ENCODE results near the gene MAGI1. TPM values are rescaled to one million over a fixed set of nuclear protein-coding genes. Genes with fewer than 3 reads are reported as not detected.
"Not testable (repeated sequence)": the region's sequence is repeated elsewhere in the genome, so short reads cannot be mapped to it uniquely, and the experiment has no call there.

The MAGI1 gene
- total and polyA plus RNA-seq, 2 donors (not counting 1 experiment from before 2014, with no cell fraction given): 15.7 to 23.7 TPM

GRCh38 chr3:65516998-65517397 lies 521.7 kb downstream of the MAGI1 start:
- no peak overlapping the region for H3K4me3 ChIP-seq (replicated peaks in 1 of 4; ENCODE audit: control extremely low read depth in 1 of 4, insufficient read depth in 1 of 4, low read depth in 3 of 4, low read length in 4 of 4)
- TF ChIP-seq EZH2 (IDR thresholded peaks at IDR 0.05; ENCODE audit: low read length, missing control alignments) (no peak), CTCF (conservative IDR thresholded peaks at IDR 0.05 in 1 of 2, IDR thresholded peaks at IDR 0.05 in 1 of 2; ENCODE audit: low read depth in 1 of 2, low read length in 2 of 2) (no peak)
- no peaks in the 10 kb centered on the region for H3K27me3 ChIP-seq (ENCODE audit: control insufficient read depth, insufficient read depth, low read length)
- H3K27ac ChIP-seq (ENCODE audit: insufficient read depth, low read length): no peak overlapping the region
- DNase-seq (ENCODE audit: low read depth in 2 of 2): no peak
- H3K4me1 ChIP-seq (ENCODE audit: control insufficient read depth, extremely low read depth, insufficient read depth, low read length): no peaks in the 10 kb centered on the region
- no peak overlapping the region for H3K9ac ChIP-seq (ENCODE audit: insufficient read depth, low read length)
- H4K20me1 ChIP-seq (ENCODE audit: control insufficient read depth, extremely low read depth, insufficient read depth, low read length): no peaks in the 10 kb centered on the region
- H2AFZ ChIP-seq (ENCODE audit: low read length): no peak overlapping the region
- H3K4me2 ChIP-seq (ENCODE audit: extremely low read depth, insufficient read depth, low read length): no peak overlapping the region
- H3K9me3 ChIP-seq (ENCODE audit: control insufficient read depth, insufficient read depth, low read depth, low read length): no peaks in the 10 kb centered on the region
- no peaks in the 10 kb centered on the region for H3K36me3 ChIP-seq (ENCODE audit: control insufficient read depth, insufficient read depth, low read length)
- H3K79me2 ChIP-seq (ENCODE audit: control insufficient read depth, insufficient read depth, low read length): no peaks in the 10 kb centered on the region

- H3K4me2 ChIP-seq (ENCODE audit: extremely low read depth, insufficient read depth, low read length); H3K36me3 ChIP-seq (ENCODE audit: control insufficient read depth, insufficient read depth, low read length); H3K27me3 ChIP-seq (ENCODE audit: control insufficient read depth, insufficient read depth, low read length); H3K9me3 ChIP-seq (ENCODE audit: control insufficient read depth, insufficient read depth, low read depth, low read length); H3K79me2 ChIP-seq (ENCODE audit: control insufficient read depth, insufficient read depth, low read length); H4K20me1 ChIP-seq (ENCODE audit: control insufficient read depth, extremely low read depth, insufficient read depth, low read length); H3K27ac ChIP-seq (ENCODE audit: insufficient read depth, low read length); H2AFZ ChIP-seq (ENCODE audit: low read length); DNase-seq (ENCODE audit: low read depth in 2 of 2); H3K9ac ChIP-seq (ENCODE audit: insufficient read depth, low read length); H3K4me3 ChIP-seq (replicated peaks in 1 of 4; ENCODE audit: control extremely low read depth in 1 of 4, insufficient read depth in 1 of 4, low read depth in 3 of 4, low read length in 4 of 4); H3K4me1 ChIP-seq (ENCODE audit: control insufficient read depth, extremely low read depth, insufficient read depth, low read length): not testable (repeated sequence)
Measured at GRCh38 chr3:65514317-65514716, 524.4 kb downstream of the MAGI1 start.

GRCh38 chr3:65509423-65509794 lies 529.3 kb downstream of the MAGI1 start:
- H3K9me3 ChIP-seq (ENCODE audit: control insufficient read depth, insufficient read depth, low read depth, low read length); H3K36me3 ChIP-seq (ENCODE audit: control insufficient read depth, insufficient read depth, low read length); H3K4me2 ChIP-seq (ENCODE audit: extremely low read depth, insufficient read depth, low read length); H3K27me3 ChIP-seq (ENCODE audit: control insufficient read depth, insufficient read depth, low read length); H3K4me1 ChIP-seq (ENCODE audit: control insufficient read depth, extremely low read depth, insufficient read depth, low read length); H2AFZ ChIP-seq (ENCODE audit: low read length); H3K9ac ChIP-seq (ENCODE audit: insufficient read depth, low read length); H3K27ac ChIP-seq (ENCODE audit: insufficient read depth, low read length); DNase-seq (ENCODE audit: low read depth in 2 of 2); H3K79me2 ChIP-seq (ENCODE audit: control insufficient read depth, insufficient read depth, low read length); H4K20me1 ChIP-seq (ENCODE audit: control insufficient read depth, extremely low read depth, insufficient read depth, low read length): not testable (repeated sequence)
- H3K4me3 ChIP-seq (replicated peaks in 1 of 4; ENCODE audit: control extremely low read depth in 1 of 4, insufficient read depth in 1 of 4, low read depth in 3 of 4, low read length in 4 of 4): peak overlapping the region in 1 of 4 experiments; percentile 20

- Histone ChIP-seq H3K27ac (ENCODE audit: insufficient read depth, low read length) (no peak overlapping the region), H3K79me2 (ENCODE audit: control insufficient read depth, insufficient read depth, low read length) (no peaks in the 10 kb centered on the region), H3K4me1 (ENCODE audit: control insufficient read depth, extremely low read depth, insufficient read depth, low read length) (no peaks in the 10 kb centered on the region), H3K9ac (ENCODE audit: insufficient read depth, low read length) (no peak overlapping the region), H4K20me1 (ENCODE audit: control insufficient read depth, extremely low read depth, insufficient read depth, low read length) (no peaks in the 10 kb centered on the region), H3K27me3 (ENCODE audit: control insufficient read depth, insufficient read depth, low read length) (no peaks in the 10 kb centered on the region), H2AFZ (ENCODE audit: low read length) (no peak overlapping the region), H3K9me3 (ENCODE audit: control insufficient read depth, insufficient read depth, low read depth, low read length) (no peaks in the 10 kb centered on the region), H3K36me3 (ENCODE audit: control insufficient read depth, insufficient read depth, low read length) (no peaks in the 10 kb centered on the region), H3K4me2 (ENCODE audit: extremely low read depth, insufficient read depth, low read length) (no peak overlapping the region), H3K4me3 (replicated peaks in 1 of 4; ENCODE audit: control extremely low read depth in 1 of 4, insufficient read depth in 1 of 4, low read depth in 3 of 4, low read length in 4 of 4) (no peak overlapping the region)
- TF ChIP-seq EZH2 (IDR thresholded peaks at IDR 0.05; ENCODE audit: low read length, missing control alignments) (no peak), CTCF (conservative IDR thresholded peaks at IDR 0.05 in 1 of 2, IDR thresholded peaks at IDR 0.05 in 1 of 2; ENCODE audit: low read depth in 1 of 2, low read length in 2 of 2) (no peak)
- no peak for DNase-seq (ENCODE audit: low read depth in 2 of 2)
Measured at GRCh38 chr3:65508750-65509422, 529.8 kb downstream of the MAGI1 start.
